Glomerular endothelial cell (primary cell): ENCODE data around the gene UNC5A. TPM values are rescaled to one million over a fixed set of nuclear protein-coding genes. Genes with fewer than 3 reads are reported as not detected.

Experiments used
- DNase-seq: peaks from one replicate; pipeline ENCODE4 v3.0.0-alpha.2; 2011; ENCODE audit warnings: low read depth, low spot score; ENCODE audit errors: extremely low read depth
- total RNA-seq: library from RNA; depleted of rRNA; stranded (reverse); fragments of >200 nt; gene quantifications from 2 replicates; pipeline ENCODE4 v1.2.3, GENCODE V29; 2015

The UNC5A gene
- total RNA-seq, 1 donor from 2014 or later = 18.5 TPM

DNA sequence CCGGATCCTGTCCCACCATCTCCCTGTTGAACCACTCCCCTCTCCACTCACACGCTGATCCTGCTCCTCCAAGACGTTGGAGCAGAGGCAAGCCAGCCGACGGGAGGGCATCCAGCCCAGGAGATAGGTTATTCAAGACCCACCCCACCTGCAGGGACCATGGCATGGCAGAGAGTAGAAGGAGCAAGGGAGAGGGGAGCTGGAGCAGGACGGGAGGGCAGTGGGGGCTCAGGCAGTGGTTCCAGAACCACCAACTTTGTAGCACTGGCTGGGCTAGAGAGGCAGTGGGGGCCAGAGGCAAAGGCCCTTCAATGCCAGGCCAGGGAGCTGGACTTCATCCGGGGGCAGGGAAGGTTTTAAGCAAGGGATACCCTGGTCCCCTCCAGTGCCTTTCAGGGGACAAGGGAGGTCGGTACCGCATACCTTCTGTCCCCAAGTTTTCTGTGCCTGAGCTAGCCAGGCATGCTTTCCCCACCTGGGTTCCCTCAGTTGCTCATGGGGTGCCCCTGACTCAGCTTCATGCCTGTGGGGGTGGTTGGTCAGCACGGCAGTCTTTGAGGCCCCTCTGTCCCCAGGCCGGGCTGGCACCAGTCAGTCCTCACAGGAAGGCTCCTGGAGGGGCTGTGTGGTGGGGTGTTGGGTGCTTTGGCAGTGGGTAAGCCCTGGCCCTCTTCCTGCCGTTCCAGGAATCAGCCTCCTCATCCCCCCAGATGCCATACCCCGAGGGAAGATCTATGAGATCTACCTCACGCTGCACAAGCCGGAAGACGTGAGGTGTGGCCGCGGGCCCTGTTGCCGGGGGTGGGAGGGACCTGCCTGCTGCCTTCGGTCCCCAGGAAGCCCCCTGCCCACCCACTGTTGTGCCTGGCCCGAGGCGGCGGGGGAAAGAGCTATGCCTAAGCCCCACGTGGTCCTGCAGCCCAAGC, 66.4 kb downstream of the UNC5A start:
- no peak for DNase-seq

DNA sequence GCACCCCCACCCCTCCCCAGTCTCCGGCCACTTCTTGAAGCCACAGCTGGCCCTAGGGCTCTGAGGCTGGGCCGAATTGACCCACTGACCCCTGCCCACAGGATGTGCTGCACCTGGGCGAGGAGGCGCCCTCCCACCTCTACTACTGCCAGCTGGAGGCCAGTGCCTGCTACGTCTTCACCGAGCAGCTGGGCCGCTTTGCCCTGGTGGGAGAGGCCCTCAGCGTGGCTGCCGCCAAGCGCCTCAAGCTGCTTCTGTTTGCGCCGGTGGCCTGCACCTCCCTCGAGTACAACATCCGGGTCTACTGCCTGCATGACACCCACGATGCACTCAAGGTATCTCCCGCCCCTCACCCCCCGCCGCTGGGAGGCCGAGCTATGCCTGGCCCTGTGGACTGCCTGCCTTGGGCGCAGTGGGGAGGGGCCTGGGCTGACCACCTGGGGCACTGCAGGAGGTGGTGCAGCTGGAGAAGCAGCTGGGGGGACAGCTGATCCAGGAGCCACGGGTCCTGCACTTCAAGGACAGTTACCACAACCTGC, 67.5 kb downstream of the UNC5A start:
- DNase-seq = no peak

DNA sequence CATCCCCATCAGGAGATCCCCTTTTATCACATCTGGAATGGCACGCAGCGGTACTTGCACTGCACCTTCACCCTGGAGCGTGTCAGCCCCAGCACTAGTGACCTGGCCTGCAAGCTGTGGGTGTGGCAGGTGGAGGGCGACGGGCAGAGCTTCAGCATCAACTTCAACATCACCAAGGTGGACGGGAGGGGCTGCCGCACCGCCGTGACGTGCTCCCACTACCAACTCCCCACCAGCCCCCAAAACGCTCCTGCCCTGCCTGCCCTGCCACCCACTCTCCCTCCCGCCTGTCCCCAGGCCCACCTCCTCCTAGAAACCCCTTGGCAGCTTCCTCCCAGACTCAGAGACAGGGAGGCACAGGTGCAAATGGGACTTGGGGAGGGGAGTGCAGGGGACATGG, 68.1 kb downstream of the UNC5A start:
- DNase-seq = no peak

DNA sequence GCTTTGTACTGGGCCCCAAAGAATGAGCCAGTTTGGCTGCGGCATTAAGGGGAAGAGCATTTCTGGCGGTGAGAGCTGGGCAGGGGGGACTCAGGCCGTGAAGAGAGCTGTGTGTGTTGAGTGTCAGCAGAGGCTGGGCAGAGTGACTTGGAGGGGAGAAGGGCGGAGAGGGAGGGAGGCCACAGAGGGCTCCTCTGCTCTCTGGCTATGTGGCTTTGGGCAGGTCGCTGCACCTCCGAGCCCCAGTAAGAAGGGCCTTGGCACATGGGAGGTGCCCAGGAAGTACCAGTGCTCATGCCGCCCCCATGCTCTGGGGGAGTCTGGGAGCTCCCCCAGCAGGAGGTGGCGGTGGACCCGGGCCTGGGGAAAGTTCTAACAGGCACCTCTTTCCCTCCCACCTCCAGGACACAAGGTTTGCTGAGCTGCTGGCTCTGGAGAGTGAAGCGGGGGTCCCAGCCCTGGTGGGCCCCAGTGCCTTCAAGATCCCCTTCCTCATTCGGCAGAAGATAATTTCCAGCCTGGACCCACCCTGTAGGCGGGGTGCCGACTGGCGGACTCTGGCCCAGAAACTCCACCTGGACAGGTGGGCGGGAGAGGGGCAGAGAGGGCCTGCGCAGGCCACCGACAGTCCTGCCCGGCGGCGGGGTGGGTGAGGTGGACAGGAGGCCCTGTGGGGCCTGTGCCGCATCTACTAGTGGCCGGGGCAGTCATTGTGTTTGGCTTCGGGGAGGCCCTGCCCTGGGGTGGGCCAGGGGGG, 68.7 kb downstream of the UNC5A start:
- DNase-seq = no peak

DNA sequence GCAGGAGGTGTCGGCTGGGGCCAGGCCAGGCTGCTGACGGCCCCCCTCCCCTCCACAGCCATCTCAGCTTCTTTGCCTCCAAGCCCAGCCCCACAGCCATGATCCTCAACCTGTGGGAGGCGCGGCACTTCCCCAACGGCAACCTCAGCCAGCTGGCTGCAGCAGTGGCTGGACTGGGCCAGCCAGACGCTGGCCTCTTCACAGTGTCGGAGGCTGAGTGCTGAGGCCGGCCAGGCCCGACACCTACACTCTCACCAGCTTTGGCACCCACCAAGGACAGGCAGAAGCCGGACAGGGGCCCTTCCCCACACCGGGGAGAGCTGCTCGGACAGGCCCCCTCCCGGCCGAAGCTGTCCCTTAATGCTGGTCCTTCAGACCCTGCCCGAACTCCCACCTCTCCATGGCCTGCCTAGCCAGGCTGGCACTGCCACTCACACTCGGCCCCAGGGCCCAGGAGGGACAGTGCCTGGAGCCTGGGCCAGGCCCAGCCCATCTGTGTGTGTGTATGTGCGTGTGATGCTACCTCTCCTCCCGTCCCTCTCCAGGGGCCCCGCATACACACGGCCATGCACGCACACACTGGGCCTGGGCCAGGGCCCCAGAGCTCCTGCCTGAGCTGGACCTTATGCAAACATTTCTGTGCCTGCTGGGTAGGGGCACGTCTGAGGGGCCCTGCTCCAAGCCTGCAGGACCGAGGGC, 69.5 kb downstream of the UNC5A start:
- DNase-seq = no peak

DNA sequence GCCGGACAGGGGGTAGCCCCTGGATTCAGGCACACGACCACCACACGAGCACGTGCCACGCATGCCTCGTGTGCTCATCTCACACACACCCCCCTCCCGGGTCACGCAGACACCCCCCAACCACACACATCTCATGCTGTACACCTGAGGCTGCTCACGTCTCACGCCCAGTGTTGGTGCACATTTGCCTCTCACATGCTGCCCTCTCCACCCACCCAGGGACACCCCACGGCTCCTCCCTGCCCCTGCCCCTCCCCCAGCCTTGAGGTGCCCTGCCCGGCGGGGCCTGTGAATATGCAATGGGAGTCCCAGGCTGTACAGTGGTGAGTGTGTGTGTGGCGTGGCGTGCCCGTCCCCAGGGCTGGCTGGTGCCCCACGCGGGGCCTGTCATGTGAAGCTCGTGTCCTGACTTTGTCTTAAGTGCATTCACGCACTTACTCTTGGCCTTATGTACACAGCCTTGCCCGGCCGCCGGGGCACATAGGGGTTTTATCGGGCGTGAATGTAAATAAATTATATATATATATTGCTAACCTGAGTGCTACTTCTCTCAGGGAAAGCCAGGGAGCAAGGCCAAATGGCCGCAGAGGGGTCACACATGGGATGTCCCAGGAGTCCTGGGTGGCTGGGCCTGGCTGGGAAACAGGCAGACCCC, 70.1 kb downstream of the UNC5A start:
- DNase-seq = no peak

DNA sequence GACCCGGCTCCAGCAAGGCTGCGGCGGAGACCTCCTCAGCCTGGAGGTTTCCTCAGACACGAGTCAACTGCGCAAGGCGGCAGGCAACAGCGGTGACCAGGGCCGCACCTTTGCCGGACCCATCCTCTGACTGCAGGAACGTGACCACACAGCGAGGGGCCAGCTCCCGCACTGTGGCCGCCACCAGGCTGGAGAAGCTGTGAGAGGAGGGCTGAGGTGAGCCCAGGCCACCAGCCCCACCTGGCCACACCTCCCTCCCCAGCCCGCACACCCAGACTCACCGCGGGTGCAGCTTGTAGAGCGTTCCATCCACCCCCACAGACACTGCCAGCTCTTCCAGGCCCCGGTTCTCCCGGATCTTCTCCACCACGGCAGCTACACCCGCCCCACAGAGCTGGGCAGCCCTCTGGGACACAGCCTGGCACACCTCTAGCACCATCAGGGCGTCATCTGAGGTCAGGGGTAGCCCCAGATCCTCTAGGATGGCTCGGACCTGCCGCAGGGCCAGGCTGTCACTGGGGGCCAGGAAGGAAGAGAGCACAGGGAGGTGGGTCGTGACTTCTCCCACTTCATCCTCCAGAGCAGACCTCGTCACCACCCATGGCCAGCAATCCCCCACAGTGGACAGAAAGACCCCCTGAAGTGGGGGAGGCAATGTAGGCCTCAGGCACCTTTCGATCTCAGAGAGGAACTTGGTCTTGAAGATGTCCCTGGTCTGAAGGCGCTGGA, 70.8 kb downstream of the UNC5A start:
- DNase-seq = no peak

DNA sequence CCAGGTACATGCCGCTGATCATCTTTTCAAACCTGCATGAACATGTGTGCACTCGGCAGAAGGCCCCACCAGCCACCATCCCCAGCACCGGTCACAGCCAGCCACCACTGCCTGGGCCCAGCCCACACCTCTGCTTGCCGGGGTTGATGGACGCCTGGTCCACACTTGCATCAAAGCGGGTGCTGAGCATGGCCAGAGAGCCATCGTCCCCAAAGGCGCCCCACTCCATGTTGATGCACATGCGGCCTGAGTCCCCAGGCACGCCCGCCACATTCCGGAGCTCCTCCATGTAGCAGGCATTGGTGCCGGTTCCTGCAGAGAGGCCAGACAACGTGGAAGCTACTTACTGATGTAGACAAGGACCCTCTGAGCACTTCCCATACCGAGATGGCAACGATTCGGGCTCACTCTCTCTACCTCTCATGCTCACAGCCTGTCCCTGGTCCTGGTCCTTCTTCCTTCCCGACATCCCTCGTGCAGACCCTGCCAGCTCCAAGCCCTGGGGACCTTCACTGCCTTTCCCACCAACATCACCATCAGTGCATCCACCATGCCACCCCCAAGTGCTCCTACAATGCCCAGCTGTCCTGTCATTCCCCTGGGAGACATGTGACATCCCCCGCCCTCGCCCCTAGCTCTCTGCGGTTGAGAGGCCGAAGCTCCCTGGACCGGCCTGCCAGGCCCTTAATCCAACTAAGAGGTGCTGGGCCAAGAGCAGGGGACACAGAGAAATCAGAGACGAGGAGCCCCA, 71.6 kb downstream of the UNC5A start:
- no peak for DNase-seq

DNA sequence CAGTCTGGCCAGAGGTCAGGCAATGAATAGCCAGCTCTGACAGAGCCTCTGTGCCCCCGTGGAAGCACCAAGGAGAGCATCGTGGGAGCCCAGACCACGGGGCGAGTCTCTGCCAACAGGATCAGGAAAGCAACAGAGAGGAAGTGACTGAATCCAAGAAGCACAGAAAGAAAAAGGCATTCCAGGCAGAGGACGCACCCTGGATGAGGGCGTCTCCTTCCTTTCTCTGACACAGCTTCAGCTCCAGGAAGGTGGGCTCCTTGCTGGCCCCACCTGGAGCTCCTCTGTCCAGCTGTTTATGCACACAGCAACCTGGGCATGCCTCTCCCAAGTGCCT, 72.2 kb downstream of the UNC5A start:
- no peak for DNase-seq

DNA sequence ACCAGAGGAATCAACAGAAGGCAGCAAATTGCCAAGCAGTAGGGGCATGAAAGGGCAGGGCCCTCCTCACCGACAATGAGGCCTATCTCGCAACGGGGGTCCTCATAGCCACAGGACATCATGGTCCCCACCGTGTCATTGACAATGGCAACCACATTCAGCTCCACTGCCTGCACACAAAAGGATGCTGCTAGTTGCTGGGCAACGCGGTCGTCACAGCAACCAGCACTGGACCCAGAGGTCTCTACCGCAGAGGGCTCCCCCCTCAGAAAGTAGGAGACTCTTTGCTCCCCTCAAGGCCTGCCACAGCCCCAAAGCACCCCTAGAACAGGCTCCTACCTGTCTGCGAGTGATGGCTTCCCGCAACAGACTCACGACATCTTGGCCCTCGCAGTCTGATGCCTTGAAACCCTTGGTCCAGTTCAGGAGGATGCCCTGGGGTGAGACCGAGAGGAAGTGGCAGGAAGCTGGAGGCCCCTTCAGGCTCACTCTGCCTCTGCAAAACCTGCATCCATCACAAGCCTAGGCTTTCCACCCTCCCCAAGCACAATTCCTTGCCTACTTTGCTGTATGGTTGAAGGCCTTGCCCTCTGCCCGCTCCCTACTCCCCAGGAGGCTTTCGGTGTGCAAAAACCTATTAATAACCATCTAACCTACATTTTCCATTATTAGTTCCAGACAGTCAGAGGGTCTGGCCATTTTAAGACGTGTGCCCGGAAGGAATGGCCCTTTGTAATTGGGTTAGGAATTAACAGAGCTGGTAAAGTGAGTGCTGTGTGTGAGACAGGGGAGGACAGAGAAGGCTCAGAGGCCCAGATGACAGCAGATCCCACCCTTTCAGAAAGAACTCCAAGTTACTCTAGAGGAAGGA, 73.6 kb downstream of the UNC5A start:
- no peak for DNase-seq

DNA sequence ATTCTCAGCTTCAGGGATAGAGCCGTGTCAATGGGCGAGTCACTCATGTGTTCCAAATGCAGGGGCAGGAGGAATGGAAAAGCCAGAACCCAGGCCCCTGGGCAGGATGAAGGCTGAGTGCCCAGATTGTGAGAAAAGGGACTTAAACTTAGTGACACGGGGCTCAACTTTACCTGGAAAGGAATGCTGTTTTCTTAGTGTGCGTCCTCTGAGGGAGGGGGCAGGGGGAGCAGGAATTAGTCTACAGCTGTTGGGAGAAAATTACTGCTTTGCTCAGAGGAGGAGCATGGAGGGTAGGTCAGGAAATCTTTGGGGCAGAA, 74.2 kb downstream of the UNC5A start:
- no peak for DNase-seq

DNA sequence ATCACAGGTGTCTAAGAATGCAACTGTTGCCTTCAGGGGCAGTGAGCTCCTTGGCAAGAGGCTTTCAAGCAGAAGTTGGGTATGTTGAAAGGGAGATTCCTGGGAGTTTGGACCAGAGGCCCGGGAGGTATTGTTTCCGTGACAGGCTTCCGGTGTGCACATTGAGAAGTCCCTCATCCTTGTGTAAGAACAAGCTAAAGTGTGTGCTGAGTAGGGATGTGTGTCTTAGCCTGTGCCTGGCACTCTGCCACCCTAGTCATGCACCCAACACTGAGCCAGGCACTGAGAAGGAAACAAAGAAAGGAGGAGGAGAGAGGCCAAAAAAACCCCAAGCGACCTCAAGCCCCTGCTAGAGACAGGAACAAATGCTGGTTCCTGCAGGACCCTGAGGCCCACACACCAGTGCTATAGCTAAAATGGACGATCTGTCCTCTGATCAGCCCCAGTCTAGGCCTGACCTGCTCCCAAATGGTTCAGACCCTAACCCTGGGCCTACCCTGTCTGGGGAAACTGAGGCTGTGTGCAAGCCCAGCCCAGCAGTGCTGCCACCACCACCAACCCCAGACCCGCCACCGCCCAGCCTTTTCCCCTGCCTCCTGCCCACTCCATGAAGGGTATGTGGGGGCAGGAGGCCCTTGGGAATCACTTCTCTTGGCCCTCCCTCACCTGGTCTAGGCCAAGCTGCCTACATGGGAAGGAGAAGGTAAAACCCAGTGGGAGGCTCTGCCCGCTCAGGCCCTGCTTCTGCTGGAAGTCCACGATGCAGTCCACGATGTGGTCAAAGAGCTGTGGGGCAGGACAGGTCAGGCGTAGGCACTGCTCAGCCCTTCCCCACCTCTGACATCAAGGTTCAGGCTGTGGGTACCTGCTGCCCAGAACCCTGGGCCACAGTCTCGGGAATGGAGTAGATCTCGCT, 76.2 kb downstream of the UNC5A start:
- DNase-seq = no peak

DNA sequence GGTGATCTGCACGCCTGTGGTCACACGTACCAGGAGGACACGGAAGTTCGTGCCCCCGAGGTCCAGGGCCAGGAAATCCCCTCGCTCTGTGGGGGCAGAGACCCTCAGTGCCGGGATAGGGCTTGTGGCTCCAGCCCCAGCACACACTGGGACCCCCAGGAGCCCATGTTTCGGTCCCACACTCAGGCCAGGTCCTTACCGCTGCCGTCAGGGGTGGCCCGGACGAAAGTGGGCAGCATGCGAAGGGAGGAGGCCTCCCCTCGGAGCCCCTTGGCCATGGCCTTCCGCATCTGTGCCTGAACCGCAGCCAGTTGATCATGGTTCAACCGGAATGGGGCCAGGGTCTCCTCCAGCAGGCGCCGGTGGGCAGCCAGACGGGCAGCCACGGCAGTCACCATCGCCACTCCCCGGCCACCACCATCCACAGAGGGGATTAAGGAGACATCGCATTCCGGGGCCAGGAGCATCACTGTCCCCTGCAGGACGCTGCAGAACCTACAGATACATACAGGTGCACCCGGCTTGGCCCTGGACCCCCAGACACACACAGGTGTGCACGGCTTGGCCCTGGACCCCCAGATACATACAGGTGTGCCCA, 77.0 kb downstream of the UNC5A start:
- DNase-seq = no peak

DNA sequence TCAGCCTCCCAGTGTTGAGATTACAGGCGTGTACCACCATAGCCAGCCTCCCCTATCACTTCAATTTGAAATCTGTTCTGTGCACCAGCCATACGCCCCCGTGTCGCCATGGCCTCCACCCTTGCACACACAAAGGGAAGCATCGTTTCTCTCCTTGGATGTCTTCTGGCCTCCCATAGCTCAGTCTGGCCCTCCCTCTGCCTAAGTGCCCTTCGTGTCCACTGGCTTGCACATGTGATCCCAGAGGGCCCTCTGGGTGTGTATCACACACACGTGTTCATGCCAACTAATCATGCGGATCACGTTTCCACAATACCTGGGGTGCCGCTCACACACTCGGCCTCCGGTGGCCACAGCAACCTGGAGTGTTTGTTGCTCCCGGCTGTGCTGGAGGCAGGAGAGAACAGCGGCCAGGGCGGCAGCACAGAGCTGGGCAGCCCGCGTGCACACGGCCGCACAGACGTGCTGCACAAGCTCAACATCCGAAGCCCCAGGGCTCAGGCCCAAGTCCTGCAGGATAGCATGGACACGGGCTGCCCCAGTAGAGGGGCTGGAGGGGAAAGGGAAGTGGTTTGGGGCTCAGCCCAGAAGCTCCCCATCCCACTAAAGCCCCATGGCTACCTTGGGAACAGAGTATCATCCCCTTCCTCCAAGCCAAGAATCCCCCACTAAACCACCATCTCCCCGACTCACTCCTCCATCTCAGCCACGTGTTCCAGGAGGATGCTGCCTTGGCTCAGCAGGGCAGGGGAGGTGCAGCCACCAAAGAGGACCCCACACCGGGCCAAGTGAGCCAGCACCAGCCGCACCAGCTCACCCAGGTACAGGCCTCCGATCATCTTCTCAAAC, 77.9 kb downstream of the UNC5A start:
- DNase-seq = no peak

DNA sequence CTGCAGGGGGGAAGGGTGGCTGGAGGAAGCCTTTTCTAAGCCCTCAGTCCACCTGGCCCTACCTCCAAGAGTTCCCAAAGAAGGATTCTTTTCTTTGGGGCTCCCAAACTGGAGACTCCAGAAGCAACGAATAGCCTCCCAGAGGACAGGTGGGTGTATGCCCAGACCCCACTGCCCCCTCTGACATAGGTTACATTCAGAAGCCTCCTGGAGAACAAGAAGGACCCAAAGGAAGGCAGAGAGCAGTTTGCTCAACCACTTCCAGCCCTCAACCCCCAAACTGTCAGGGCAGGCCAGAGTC, 78.5 kb downstream of the UNC5A start:
- DNase-seq = no peak
